ENCODE results near the gene CRYBG1. TPM values are rescaled to one million over a fixed set of nuclear protein-coding genes. Genes with fewer than 3 reads are reported as not detected.

The CRYBG1 gene
- polyA plus RNA-seq, 2 of the 4 experiments (the other 2 are of a cell fraction) = 0.31 to 0.37 TPM

DNA sequence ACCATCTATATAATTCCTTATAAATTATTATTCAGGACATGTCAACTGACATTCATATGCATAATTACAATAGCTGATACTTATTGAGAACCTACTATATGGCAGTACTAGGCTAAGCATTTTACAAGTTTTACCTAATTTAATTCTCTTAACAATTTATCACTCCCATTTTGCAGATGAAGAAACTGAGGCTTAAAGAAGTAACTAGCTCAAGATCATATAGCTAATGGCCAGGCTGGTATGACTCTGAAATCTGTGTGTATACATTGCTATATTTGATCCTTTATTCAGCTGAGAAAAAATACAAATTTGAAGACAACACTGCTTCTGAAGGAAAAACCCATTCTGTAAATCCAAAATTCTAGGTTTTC is 85.0 kb downstream of the CRYBG1 start:
- DNase-seq (ENCODE audit: low read depth in 1 of 2, low spot score in 1 of 2) = no peak
- ATAC-seq = no peak
- Histone ChIP-seq H3K4me2 (no peak overlapping the region), H3K4me3 (no peak overlapping the region), H3K27ac (no peak overlapping the region), H3K9me3 (no peaks in the 10 kb centered on the region), H3K4me1 (peaks cover 16% of the 10 kb centered on the region)
- no peak for FAIRE-seq
- ChIA-PET POLR2A (no interaction called here), CTCF (interaction anchor here (0.6 to 7.1 kb wide), 22 partner anchors 9 to 554 kb away, joined by 3 to 195 read pairs (median 4); no protein-coding TSS in a partner anchor)
- TF ChIP-seq GATA3 (IDR thresholded peaks at IDR 0.05; ENCODE audit: borderline replicate concordance) (no peak), TFCP2L1 (CRISPR knock-in tag; IDR thresholded peaks at IDR 0.05) (no peak), HDAC2 (IDR thresholded peaks at IDR 0.05) (no peak), HMGXB4 (CRISPR knock-in tag; IDR thresholded peaks at IDR 0.05; ENCODE audit: borderline replicate concordance) (no peak), CHD2 (IDR thresholded peaks at IDR 0.05; ENCODE audit: low read length, partially characterized antibody) (no peak), NPAS2 (CRISPR knock-in tag; IDR thresholded peaks at IDR 0.05; ENCODE audit: borderline replicate concordance) (no peak), RNF2 (IDR thresholded peaks at IDR 0.05; ENCODE audit: borderline replicate concordance, low read depth) (no peak), PHF8 (IDR thresholded peaks at IDR 0.05; ENCODE audit: borderline replicate concordance, low read depth) (no peak), SMC3 (IDR thresholded peaks at IDR 0.05) (no peak), ZSCAN20 (CRISPR knock-in tag; IDR thresholded peaks at IDR 0.05) (no peak), HOXB13 (CRISPR knock-in tag; IDR thresholded peaks at IDR 0.05; ENCODE audit: low read depth) (no peak), NFE2L2 (conservative IDR thresholded peaks at IDR 0.05; ENCODE audit: low read length) (no peak), POLR2A (IDR thresholded peaks at IDR 0.05; ENCODE audit: low read length) (no peak), ATOH8 (CRISPR knock-in tag; IDR thresholded peaks at IDR 0.05; ENCODE audit: low read depth) (no peak), ZNF302 (CRISPR knock-in tag; IDR thresholded peaks at IDR 0.05) (no peak), CBX8 (IDR thresholded peaks at IDR 0.05) (no peak), KDM5A (IDR thresholded peaks at IDR 0.05) (no peak)
- TF ChIP-seq, protein P1, sequence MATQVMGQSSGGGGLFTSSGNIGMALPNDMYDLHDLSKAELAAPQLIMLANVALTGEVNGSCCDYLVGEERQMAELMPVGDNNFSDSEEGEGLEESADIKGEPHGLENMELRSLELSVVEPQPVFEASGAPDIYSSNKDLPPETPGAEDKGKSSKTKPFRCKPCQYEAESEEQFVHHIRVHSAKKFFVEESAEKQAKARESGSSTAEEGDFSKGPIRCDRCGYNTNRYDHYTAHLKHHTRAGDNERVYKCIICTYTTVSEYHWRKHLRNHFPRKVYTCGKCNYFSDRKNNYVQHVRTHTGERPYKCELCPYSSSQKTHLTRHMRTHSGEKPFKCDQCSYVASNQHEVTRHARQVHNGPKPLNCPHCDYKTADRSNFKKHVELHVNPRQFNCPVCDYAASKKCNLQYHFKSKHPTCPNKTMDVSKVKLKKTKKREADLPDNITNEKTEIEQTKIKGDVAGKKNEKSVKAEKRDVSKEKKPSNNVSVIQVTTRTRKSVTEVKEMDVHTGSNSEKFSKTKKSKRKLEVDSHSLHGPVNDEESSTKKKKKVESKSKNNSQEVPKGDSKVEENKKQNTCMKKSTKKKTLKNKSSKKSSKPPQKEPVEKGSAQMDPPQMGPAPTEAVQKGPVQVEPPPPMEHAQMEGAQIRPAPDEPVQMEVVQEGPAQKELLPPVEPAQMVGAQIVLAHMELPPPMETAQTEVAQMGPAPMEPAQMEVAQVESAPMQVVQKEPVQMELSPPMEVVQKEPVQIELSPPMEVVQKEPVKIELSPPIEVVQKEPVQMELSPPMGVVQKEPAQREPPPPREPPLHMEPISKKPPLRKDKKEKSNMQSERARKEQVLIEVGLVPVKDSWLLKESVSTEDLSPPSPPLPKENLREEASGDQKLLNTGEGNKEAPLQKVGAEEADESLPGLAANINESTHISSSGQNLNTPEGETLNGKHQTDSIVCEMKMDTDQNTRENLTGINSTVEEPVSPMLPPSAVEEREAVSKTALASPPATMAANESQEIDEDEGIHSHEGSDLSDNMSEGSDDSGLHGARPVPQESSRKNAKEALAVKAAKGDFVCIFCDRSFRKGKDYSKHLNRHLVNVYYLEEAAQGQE (IDR thresholded peaks at IDR 0.05) = no peak
- TF ChIP-seq, protein P2, sequence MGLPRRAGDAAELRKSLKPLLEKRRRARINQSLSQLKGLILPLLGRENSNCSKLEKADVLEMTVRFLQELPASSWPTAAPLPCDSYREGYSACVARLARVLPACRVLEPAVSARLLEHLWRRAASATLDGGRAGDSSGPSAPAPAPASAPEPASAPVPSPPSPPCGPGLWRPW (IDR thresholded peaks at IDR 0.05) = no peak
- TF ChIP-seq, protein P3, sequence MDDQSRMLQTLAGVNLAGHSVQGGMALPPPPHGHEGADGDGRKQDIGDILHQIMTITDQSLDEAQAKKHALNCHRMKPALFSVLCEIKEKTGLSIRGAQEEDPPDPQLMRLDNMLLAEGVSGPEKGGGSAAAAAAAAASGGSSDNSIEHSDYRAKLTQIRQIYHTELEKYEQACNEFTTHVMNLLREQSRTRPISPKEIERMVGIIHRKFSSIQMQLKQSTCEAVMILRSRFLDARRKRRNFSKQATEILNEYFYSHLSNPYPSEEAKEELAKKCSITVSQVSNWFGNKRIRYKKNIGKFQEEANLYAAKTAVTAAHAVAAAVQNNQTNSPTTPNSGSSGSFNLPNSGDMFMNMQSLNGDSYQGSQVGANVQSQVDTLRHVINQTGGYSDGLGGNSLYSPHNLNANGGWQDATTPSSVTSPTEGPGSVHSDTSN (IDR thresholded peaks at IDR 0.05) = no peak

Measured in A549 (cell line).